ENCODE data around the gene NDUFS6.
"Not testable (repeated sequence)": the region's sequence is repeated elsewhere in the genome, so short reads cannot be mapped to it uniquely, and the experiment has no call there.

Gene NDUFS6

GRCh38 chr5:1784197-1785050, 16.8 kb upstream of the NDUFS6 start:
- no peak for DNase-seq

GRCh38 chr5:1785062-1785461, 16.1 kb upstream of the NDUFS6 start:
- DNase-seq = no peak

- DNase-seq = no peak
Measured at GRCh38 chr5:1785984-1786383, 15.2 kb upstream of the NDUFS6 start.

GRCh38 chr5:1786621-1787471, 14.4 kb upstream of the NDUFS6 start:
- no peak for DNase-seq

GRCh38 chr5:1787472-1788047, 13.6 kb upstream of the NDUFS6 start:
- no peak for DNase-seq

- no peak for DNase-seq
Measured at GRCh38 chr5:1788200-1788599, 13.0 kb upstream of the NDUFS6 start.

GRCh38 chr5:1788828-1789227, 12.4 kb upstream of the NDUFS6 start:
- DNase-seq = no peak

GRCh38 chr5:1789438-1789833, 11.8 kb upstream of the NDUFS6 start:
- not testable (repeated sequence) for DNase-seq

GRCh38 chr5:1789834-1790471, 11.3 kb upstream of the NDUFS6 start:
- DNase-seq = no peak

- no peak for DNase-seq
Measured at GRCh38 chr5:1791176-1791575, 10.0 kb upstream of the NDUFS6 start.

GRCh38 chr5:1792842-1793266, 8.4 kb upstream of the NDUFS6 start:
- DNase-seq = no peak

GRCh38 chr5:1793301-1793740, 7.9 kb upstream of the NDUFS6 start:
- DNase-seq = no peak

GRCh38 chr5:1793966-1794900, 7.0 kb upstream of the NDUFS6 start:
- DNase-seq = no peak

- no peak for DNase-seq
Measured at GRCh38 chr5:1794901-1795290, 6.3 kb upstream of the NDUFS6 start.

- no peak for DNase-seq
Measured at GRCh38 chr5:1795506-1795905, 5.7 kb upstream of the NDUFS6 start.

GRCh38 chr5:1795931-1796330, 5.3 kb upstream of the NDUFS6 start:
- no peak for DNase-seq

- no peak for DNase-seq
Measured at GRCh38 chr5:1796371-1797102, 4.7 kb upstream of the NDUFS6 start.

GRCh38 chr5:1797103-1797800, 4.0 kb upstream of the NDUFS6 start:
- DNase-seq = no peak

- no peak for DNase-seq
Measured at GRCh38 chr5:1797855-1798254, 3.4 kb upstream of the NDUFS6 start.

- DNase-seq = not testable (repeated sequence)
Measured at GRCh38 chr5:1798589-1798988, 2.6 kb upstream of the NDUFS6 start.
